Measurements from ENCODE around the gene C2orf74. TPM values are rescaled to one million over a fixed set of nuclear protein-coding genes. Genes with fewer than 3 reads are reported as not detected.
"Not testable (repeated sequence)": the region's sequence is repeated elsewhere in the genome, so short reads cannot be mapped to it uniquely, and the experiment has no call there.

C2orf74 gene
- total RNA-seq, 1 donor from 2014 or later = 32.9 TPM

DNA sequence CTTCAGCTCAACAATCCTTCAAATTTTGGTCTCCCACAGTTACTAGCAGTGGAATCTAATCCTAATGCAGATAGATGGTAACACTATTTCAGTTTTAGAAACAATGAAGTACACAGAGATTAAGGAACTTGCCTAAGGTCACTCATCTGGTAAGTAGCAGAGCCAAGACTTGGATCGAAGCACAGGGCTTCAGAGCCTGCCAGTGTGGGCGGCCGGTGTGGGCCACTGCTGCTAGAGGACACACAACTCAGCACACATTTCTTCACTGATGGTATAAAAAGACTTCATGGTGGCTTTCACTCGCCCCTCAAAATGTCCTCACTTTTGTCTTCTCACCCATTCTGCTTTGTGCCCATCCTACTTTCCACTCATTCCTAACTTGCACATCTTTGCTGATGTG lies 11.1 kb downstream of the C2orf74 start:
- no peak for DNase-seq (ENCODE audit: low read depth)

DNA sequence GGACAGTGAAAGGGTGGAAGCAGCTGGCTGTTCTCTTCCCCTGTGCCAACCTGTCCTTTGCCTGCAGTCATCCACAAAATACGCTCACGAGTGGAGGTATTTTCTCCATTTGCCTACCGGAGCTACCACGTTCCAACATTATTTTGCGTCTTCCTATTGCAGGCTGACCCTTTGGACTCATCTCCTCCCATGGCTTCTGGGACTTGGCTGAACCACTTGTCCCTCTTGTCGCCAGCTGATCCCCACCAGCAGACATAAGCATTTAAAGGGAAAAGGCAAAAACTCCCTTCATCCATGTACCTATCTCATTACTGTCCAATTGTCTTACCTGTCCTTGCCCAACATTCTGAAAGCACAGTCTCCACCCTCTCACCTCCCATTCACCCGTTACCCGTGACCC lies 13.0 kb downstream of the C2orf74 start:
- DNase-seq (ENCODE audit: low read depth) = no peak

DNA sequence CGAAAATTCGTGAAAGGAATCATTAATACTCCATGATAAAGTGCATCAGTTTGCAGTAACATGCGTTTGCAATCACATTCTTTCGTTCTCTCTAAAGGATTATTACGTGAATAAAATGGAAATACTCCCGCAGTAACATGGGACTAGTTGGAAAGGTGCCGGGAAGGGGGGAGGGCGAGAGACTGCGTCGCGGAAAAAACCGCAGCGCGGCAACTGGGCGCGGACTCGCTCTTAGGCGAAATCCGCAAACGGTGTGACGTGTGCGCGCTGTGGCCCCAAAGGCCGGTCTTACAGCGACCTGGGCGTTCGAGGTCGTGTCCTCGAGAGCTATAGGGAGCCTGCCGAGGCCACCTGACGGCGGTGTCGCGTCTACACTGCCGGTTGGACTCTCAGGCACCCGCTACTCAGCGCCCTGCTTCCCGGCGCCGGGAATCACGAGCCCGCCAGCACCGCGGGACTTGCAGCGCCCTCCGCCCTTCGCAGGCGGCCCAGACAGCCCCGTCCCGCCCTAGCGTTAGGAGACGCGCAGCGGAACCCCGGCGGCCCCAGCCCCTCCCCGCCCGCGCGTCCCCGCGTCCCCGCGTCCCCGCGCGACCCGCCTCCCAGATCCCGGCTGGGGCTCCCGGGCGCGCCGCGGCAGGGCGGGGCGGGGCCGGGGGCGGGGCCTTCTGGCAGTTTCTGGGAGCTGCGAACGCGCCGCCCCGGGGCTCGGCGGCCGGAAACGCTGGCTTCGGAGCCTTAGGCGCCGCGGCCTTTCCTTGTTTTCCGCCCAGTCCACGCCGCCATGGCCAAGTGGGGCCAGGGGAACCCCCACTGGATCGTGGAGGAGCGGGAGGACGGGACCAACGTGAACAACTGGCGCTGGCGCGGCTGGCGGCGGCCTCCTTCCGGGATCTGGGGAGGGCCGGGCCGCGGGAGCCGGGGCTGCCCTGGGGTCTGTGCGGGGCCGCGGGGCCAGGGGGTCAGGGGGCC lies 15.1 kb downstream of the C2orf74 start:
- DNase-seq (ENCODE audit: low read depth) = peak; percentile 95

DNA sequence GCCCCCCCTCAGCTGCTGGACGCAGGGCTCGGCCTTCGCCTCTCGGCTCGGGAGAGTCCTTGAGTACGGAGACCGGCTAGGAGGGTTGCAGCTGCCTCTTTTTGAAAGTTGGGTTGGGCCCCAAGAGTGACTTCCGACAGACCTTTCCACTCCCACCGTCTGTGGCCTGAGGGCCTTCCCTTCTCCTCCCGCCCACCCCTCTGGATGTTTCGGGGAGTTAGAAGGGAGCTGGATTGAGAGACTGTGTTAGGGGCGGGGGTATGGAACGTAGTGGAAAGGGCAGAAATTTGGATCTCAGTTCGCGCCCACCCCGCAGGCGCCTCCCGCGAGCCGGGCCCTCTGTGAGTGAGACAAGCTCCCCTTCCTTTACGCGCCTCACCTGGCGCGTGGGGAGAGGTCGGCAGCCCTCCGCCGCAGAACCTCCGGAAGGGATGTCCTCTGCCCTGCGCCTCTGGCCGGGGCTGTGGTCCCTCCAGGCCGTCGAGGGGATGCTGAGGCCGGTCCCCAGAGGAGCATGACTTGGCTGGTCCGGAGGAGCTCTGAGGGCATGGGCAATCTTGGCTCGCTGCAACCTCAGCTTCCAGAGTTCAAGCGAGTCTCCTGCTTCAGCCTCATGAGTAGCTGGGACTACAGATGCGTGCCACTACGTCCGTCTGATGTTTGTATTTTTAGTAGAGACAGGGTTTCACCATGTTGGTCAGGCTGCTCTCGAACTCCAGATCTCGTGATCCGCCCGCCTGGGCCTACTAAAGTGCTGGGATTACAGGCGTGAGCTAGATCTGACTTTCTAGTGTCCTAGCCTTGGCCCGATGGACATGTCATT lies 15.9 kb downstream of the C2orf74 start:
- DNase-seq (ENCODE audit: low read depth) = peak; percentile 57

DNA sequence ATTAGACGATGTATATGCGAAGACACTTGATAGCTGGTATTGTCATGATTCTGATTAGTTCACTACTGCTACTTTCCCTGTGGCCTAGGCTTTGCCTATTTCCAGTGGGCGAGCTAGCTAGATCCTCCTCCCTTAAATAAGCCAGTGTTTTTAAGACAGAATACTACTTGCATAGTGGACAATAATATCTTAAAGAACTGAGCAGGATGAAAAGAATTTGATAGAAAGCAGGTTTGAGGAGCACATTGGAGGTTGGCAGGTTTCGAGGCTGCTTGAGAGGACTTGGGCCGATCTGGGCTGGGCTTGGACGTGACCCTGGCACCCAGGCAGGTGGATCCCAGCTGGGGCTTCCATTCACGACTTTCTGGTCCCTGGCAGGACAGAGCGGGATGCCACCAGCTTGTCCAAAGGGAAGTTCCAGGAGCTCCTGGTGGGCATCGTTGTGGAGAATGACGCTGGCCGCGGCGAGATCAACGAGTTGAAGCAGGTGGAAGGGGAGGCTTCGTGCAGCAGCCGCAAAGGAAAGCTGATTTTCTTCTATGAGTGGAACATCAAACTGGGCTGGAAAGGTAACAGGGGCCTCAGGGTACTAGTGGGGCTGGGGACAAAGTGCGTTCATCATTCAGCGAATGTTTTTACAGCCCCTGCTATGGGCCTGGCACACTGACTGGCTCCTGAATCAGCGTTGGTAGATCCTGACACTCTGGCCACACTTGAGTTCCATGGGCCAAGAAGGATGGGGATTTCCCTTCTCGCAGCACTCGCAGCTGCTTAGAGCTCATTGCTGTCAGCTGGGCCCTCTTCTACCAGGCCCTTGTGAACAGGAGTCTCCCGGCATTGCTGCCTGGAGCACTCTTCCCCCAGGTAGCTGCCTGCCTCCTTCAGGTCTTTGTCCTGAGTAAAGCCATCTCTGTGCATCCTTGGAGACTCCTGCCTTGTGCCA lies 16.9 kb downstream of the C2orf74 start:
- DNase-seq (ENCODE audit: low read depth) = peak; percentile 88

DNA sequence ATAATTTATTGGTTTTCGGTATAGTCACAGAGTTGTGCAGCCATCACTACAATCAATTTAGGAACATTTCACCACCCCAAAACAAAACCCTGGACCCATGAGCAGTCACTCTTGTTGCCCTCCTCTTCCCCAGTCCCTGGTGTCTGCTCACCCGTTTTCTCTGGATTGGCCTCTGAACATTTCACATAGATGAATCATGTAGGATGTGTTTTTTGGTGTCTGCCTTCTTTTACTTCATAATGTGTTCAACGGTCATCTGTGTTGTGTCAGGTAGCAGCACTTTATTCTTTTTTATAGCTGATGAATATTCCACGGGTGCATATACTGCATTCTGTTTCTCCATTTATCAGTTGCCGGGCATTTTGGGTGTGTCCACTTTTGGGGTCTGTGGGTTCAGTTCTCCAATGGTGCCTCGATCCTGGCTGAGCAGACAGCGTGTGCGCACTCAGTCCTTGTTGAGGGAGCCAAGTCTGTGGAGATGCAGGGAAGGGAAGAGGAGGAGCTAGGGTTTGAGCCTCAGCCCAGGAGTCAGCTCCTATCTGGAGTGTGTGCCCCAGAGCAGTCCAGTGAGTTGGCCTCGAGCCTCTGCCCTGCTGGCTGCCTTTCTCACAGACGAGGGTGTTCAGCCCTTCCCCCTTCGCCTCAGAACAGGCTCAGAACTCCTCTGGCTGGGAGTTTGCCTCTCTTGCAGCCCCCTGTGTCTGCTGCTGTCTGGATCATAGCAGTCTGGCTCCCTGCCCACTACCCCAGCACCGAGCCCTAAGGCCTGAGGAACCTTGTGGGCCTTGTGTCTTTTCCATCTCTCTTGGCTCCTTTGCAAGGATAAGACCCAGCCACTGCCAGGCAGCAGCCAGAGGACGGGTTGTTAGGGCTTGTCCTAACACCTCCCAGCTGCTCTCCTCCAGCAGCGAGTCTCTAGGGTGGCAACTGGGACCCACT lies 18.0 kb downstream of the C2orf74 start:
- DNase-seq (ENCODE audit: low read depth) = peak; percentile 47

DNA sequence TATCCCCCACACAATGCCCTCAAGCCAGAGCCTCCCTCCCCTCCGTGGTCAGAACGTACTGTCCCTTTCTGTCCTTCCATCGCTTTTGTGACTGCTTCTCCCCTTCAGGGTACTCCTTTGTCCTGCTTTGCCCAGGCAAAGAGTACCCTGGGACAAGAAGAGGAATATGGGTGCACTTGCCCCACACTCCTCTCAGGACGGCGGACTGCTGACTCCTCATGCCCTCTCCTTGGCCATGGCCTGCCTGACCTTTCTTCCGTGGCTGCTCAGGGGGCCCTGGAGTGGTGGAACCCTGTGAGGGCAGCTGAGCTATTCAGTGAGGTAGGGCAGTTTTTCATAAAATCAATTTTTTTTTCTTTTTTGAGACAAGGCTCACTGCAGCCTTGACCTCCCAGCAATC lies 18.7 kb downstream of the C2orf74 start:
- DNase-seq (ENCODE audit: low read depth) = no peak

DNA sequence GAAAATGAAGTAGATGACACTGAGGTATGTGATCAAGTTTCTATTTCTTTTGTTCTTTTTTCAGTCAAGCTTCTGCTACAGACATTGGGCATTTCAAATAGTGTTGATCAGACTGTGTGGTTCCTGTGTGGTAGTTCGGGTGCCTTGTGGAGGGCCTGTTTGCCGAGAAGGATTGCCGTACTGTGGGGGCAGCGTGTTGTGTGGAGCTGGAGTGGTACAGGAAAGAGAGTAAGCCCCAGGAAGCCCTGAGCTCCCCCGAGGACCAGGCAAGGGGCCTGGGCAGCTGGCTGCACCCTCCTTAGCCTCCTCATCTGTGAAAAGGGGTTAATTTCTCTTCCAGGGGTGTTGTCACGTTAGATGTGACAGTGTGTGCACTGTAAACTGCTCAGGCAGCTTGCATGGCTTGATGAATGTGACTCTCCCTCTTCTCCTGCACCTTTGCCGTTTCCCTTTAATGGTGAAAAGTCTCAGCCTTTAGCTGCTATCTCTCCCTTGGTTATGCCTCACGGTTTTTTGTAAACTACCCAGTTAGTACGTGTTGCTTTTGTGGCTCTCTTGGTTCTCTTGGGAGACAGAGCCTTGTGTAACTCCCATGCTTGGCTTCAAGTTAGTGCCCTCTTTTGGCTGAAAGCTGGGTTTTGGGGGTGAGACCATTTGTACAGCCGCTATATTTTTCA lies 19.5 kb downstream of the C2orf74 start:
- DNase-seq (ENCODE audit: low read depth) = no peak

DNA sequence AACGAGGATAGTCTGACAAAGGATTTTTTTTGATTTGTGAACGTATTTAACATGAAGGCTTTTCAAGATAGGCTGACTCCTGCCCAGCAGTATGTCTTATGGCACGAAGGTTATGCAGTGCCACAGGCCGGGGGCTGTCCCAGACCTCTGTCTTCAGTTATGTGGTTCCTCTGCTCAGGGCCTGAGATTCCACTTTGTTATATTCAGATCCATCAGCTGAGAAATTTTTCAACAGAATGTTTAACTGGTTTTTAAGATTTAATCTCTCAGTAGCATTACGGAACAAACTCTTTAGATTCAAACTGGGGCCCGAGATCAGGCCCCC lies 20.0 kb downstream of the C2orf74 start:
- no peak for DNase-seq (ENCODE audit: low read depth)

DNA sequence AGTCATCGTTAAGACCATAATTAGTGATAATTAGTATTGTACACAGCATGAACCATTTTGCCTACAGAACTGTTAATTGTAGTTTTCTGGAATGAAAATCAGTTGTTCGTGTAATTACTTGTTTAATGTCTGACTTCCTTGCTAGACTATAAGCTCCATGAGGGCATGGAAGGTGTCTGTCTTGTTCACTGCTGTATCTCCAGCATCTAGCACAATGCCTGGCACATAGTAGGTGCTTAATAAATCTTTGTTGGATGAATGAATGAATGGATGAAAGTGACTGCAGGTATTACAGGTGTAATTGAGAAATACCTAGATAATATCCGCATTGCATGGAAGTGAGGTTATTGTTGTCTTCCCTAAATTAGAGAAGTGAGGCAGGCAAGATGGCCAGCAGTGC lies 21.8 kb downstream of the C2orf74 start:
- DNase-seq (ENCODE audit: low read depth) = no peak

DNA sequence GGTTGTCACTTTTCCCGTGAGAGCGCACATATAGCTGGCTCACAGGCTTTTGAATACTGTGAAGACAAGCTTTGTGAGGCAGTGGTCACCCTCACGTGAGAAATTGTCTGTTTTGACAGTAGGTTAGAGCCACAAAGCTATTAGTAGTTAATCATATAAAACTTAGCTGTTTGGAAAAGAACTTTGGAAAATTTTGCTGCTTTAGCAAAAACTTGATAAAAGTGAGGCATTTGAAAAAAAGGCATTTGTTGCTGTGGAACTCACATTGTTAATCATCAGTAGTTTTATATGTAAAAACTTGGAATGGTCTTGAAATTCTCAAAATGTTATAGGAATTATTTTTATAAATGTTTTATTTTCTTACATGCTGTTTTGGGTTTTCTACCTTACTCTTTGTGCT lies 22.3 kb downstream of the C2orf74 start:
- DNase-seq (ENCODE audit: low read depth) = no peak

DNA sequence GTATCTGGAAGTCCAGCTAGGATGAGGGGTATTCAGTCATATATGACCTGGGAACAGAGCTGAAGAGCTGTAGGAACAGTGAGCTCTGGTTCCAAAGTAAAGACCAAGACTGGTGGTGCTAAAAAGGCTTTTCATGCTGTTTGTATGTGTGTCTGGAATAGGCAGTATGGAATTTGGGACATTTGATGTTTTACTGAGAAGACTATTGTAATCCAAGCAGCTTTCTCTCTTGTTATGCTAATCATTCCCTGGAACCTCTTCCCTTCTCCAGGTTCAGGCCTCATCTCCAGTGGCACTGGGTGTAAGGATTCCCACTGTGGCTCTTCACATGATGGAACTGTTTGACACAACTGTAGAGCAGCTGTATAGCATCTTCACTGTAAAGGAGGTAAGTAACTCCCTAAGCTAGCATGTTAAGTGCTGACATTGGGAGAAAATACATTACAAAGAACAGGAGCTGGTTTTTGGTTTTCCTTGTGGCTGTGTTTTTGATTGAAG lies 23.3 kb downstream of the C2orf74 start:
- DNase-seq (ENCODE audit: low read depth) = no peak

DNA sequence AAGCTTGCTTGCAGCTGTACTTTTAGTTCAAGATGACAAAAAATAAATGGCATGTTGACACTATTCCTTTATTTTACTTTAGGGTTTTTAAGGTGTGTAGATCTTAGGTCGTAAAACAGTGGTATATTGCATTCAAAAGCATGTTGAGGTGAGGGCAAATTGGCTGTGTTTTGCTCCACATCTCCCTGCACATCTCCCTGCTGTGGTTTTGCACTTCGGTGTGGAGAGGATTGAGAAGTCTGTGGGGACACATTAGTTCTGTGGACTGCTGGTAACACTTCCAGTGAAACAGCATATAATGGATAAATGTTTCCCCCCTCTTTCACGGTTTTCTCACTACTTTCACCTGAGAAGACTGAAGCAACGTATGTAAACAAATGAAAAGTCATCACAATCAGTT lies 25.1 kb downstream of the C2orf74 start:
- no peak for DNase-seq (ENCODE audit: low read depth)

DNA sequence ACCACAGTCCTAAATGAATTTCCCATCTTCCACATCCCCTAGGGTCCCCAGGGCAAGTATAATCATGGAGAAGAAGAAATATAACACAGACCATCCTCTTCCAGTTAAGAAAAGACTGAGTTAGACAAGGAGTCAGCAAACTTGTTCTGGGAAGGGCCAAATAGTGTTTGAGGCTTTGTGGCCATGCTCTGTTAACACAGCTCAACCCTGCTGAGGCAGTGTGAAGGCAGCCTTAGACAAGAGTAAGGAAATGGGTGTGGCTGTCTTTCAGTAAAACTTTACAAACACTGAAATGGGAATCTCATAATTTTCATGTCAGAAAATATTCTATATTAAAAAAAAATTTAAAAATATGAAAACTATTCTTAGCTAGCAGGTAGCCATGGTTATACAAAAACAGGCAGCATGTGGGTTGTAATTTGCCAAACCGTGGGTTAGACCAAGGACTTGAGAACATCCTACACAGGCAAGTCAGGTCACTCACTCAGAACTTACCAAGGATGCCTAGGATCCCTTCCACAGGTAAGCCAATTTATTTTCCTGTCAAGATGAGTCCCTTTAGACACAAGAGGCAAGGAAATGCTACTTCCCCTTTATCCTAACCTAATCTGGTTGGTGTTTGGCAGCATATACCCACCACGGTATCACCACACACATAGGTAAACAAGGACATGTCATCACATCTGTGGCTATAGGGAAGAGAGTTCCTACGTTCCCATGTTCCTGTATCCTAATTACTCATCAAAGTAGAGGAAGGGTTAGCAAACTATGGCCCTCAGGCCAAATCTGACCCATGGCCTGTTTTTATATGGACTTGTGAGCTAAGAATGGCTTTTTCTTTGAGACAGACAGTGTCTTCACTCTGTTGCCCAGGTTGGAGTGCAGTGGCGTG lies 31.9 kb downstream of the C2orf74 start:
- DNase-seq (ENCODE audit: low read depth) = no peak

DNA sequence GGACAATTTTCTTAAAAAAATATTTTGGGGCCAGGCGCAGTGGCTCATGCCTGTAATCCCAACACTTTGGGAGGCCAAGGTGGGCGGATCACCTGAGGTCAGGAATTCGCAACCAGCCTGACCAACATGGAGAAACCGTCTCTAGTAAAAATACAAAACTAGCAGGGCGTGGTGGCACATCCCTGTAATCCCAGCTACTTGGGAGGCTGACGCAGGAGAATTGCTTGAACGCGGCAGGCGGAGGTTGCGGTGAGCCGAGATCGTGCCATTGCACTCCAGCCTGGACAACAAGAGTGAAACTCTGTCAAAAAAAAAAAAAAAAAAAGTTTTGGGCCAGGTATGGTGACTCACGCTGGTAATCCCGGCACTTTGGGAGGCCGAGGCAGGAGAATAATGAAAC lies 32.7 kb downstream of the C2orf74 start:
- not testable (repeated sequence) for DNase-seq (ENCODE audit: low read depth)

DNA sequence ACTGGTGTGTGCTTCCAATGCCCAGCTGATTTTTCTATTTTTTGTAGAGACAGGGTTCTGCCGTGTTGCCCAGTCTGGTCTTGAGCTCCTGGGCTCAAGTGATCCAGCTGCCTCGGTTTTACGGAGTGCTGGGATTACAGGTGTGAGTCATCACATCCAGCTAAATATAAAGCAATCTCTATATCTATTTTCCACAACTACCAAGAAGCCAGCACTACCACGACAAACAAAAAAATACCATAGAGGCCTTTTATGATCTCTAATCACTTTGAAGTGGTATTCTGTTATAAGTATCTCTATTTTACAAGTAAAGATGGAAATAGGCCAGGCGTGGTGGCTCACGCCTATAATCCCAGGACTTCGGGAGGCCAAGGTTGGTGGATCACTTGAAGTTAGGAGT lies 34.7 kb downstream of the C2orf74 start:
- peak; percentile 73 for DNase-seq (ENCODE audit: low read depth)

DNA sequence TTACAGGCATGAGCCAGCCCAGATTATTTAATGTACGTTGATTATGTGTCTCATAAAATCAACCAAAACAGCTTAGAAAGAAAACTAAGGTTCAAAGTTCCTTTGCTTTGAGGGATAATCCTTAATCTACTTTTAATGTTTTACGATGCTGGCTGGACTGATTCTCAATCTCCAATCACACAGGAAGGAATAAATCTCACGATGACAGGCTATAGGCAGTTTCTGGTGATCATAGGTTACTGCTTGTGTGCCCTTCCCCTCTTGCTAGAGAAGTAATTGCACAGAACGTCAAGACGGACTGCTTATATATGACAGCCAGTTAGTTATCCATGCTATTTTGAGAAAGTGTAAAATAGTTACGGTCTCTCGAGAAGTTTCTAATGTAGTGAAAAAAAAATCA lies 43.1 kb downstream of the C2orf74 start:
- no peak for DNase-seq (ENCODE audit: low read depth)

DNA sequence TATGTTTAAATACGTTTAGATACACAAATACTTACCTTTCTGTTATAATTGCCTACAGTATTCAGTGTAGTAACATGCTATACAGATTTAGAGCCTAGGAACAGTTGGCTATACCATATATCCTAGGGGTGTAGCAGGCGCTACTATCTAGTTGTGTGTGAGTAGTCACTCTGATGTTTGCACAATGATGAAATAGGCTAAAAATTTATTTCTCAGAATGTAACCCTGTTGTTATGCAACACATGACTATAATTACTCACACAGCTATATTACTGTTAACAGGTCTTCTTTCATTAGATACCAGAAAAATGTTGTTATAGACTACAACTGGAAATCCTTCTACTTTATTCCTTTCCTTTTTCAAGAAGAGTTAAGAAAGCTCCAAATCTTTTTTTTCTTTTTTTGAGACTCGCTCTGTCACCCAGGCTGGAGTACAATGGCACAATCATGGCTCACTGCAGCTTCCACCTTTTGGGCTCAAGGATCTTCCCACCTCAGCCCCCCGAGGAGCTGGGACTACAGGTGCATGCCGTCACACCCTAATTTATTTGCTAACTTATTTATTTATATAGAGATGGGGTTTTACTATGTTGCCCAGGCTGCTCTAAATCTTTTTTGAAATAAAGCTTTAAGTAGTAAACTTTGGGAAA lies 48.5 kb downstream of the C2orf74 start:
- peak; percentile 41 for DNase-seq (ENCODE audit: low read depth)
